GM12865 (cell line): Measurements from ENCODE around the gene KRTAP9-9.
"Not testable (repeated sequence)": the region's sequence is repeated elsewhere in the genome, so short reads cannot be mapped to it uniquely, and the experiment has no call there.

Source experiments
- DNase-seq: peaks from one replicate; pipeline ENCODE4 v3.0.0; 2010; ENCODE audit warnings: low read depth
- H3K4me3 ChIP-seq: 2 replicates; pipeline ENCODE4 v1.5.1; 2011; ENCODE audit warnings: mild to moderate bottlenecking, low read depth, low read length, control low read depth
- TF ChIP-seq, protein P1 (sequence below): IDR thresholded peaks from 2 replicates; pipeline ENCODE4 v1.5.1; 2011; ENCODE audit warnings: low read length, control low read depth, low read depth, inconsistent platforms; ENCODE audit not compliant: insufficient read depth; ENCODE audit errors: missing control alignments

Gene KRTAP9-9

DNA sequence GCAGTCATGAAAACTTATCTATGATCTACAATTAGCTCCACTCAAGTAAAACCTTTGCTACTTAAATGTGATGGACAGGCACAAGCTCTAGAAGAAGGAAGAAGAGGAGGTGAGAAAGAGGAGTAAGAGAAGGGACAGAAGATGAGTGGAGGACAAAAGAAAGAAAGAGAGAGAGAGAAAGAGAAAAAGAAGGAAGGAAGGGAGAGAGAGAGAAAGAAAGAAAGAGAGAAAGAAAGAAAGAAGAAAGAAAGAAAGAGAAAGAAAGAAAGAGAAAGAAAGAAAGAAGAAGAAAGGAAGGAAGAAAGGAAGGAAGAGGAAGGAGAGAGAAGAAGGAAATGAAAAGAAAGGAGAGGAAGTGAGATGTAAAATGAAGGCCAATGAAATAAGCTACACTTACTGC, 25.1 kb upstream of the KRTAP9-9 start:
- TF ChIP-seq, protein P1, sequence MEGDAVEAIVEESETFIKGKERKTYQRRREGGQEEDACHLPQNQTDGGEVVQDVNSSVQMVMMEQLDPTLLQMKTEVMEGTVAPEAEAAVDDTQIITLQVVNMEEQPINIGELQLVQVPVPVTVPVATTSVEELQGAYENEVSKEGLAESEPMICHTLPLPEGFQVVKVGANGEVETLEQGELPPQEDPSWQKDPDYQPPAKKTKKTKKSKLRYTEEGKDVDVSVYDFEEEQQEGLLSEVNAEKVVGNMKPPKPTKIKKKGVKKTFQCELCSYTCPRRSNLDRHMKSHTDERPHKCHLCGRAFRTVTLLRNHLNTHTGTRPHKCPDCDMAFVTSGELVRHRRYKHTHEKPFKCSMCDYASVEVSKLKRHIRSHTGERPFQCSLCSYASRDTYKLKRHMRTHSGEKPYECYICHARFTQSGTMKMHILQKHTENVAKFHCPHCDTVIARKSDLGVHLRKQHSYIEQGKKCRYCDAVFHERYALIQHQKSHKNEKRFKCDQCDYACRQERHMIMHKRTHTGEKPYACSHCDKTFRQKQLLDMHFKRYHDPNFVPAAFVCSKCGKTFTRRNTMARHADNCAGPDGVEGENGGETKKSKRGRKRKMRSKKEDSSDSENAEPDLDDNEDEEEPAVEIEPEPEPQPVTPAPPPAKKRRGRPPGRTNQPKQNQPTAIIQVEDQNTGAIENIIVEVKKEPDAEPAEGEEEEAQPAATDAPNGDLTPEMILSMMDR = no peak
- no peak for DNase-seq
- no peak overlapping the region for H3K4me3 ChIP-seq

DNA sequence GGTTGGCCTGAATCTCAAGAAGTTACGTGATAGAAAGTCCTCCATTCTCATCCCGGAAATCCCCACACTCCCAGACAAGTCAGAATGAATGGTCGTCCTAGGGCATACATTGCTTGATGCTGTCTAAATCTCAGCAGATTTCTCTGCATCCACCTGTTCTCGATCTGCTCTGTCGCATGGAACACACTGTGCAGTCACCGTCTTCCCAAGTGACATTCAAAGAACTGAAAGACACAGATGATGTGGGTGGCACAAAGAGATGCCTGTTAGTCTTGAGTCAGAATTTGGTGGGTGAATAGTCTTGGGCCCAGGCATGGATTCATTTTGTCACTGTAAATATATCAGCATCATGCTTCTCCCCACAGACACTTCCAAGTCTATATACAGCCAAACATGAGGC, 23.5 kb upstream of the KRTAP9-9 start:
- TF ChIP-seq, protein P1 = no peak
- no peak overlapping the region for H3K4me3 ChIP-seq
- DNase-seq = no peak

DNA sequence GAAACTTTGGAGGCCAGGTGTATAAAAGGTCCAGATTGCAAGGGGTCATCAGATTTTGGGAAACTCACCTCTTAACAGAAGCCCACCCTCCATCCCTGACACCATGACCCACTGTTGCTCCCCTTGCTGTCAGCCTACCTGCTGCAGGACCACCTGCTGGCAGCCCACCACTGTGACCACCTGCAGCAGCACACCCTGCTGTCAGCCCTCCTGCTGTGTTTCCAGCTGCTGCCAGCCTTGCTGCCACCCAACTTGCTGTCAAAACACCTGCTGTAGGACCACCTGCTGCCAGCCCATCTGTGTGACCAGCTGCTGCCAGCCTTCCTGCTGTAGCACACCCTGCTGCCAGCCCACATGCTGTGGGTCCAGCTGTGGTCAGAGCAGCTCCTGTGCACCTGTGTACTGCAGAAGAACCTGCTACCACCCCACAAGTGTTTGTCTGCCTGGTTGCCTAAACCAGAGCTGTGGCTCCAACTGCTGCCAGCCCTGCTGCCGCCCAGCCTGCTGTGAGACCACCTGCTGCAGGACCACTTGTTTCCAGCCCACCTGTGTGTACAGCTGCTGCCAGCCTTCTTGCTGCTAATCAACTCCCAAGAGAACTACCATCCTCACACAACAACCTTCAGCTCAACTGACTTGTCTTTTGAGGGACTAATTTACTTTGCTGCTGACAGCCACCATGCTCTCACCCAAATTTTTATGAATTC, 22.6 kb upstream of the KRTAP9-9 start, which contains the start of gene KRTAP9-3:
TSS of gene KRTAP9-3 (plus strand) at position 51 of the 707 bp plus-strand sequence. CDS start at position 104, 53 bp downstream.
- H3K4me3 ChIP-seq, DNase-seq: not testable (repeated sequence)

- not testable (repeated sequence) for DNase-seq, H3K4me3 ChIP-seq
Measured at GRCh38 chr17:41237116-41237515, 18.1 kb upstream of the KRTAP9-9 start.

DNA sequence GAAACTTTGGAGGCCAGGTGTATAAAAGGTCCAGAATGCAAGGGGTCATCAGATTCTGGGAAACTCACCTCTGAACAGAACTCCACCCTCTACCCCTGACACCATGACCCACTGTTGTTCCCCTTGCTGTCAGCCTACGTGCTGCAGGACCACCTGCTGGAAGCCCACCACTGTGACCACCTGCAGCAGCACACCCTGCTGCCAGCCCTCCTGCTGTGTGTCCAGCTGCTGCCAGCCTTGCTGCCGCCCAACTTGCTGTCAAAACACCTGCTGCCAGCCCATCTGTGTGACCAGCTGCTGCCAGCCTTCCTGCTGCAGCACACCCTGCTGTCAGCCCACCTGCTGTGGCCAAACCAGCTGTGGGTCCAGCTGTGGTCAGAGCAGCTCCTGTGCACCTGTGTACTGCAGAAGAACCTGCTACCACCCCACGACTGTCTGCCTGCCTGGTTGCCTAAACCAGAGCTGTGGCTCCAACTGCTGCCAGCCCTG, 17.2 kb upstream of the KRTAP9-9 start, which contains the start of gene KRTAP9-8:
TSS of gene KRTAP9-8 (plus strand) at position 51 of the 489 bp plus-strand sequence. CDS start at position 104, 53 bp downstream.
- not testable (repeated sequence) for H3K4me3 ChIP-seq, DNase-seq

DNA sequence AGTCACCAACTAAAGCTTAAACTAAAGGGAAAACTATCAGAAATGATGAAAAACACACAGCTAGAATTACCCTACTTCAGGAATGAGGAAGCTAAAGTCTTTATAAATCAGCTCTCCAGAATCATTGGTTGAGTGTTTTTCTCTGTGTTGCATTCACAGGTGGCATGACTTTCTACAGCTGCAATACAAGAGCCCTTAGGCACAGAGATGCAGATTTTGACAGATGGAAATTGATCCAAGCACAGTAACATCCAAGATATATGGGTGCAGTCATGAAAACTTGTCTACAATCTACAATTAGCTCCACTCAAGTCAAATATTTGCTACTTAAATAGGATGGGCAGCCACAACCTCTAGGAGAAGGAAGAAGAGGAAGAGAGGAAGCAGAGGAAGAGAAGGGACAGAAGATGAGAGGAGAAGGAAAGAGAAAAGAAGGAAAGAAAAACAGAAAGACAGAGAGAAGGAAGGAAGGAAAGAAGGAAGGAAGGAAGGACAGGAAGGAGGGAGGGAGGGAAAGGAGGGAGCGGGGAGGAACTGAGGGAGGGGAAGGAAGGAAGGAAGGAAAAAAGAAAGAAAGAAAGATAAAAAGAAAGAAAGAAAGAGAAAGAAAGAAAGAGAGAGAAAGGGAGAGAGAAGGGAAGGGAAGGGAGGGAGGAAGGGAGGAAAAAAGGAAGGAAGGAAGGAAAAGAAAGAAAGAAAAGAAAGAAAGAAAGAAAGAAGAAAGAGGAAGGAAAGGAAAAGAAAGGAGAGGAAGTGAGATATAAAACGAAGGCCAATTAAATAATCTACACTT, 8.0 kb upstream of the KRTAP9-9 start:
- DNase-seq, H3K4me3 ChIP-seq: not testable (repeated sequence)

- DNase-seq = not testable (repeated sequence)
Measured at GRCh38 chr17:41249637-41250240, 5.4 kb upstream of the KRTAP9-9 start, which contains the start of gene KRTAP9-4. Gene KRTAP9-4 (plus strand): TSS chr17:41249687. CDS start chr17:41249721, 34 bp downstream.

GRCh38 chr17:41251261-41251660, 3.9 kb upstream of the KRTAP9-9 start:
- no peak for DNase-seq
- no peak overlapping the region for H3K4me3 ChIP-seq
- TF ChIP-seq, protein P1 = no peak

More at GRCh38 chr17:41249637-41250240, 5.4 kb upstream of the KRTAP9-9 start, which contains the start of gene KRTAP9-4:
- H3K4me3 ChIP-seq = not testable (repeated sequence)

DNA sequence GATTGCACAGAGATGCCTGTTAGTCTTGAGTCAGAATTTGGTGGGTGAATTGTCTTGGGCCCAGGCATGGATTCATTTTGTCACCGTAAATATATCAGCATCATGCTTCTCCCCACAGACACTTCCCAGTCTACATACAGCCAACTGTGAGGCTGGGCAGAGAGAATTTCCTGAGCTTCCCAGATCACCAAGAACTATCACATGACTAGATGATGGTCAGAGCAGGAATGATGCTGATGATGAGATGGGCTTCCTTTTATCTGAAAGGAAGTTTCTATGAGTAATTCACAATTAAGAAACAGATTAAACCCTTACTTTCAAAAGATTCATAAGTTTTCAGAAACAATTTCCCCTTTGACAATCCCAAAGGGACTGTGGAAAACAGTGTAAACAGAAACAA, 323 bp upstream of the KRTAP9-9 start:
- TF ChIP-seq, protein P1 = no peak
- no peak for DNase-seq
- no peak overlapping the region for H3K4me3 ChIP-seq
